ENCODE data around the gene CBFA2T2.

- TF ChIP-seq GATA2 (IDR thresholded peaks at IDR 0.05; ENCODE audit: low read depth, low read length) = no peak
- no peak for TF ChIP-seq GATA3 (IDR thresholded peaks at IDR 0.05; ENCODE audit: low read depth, low read length)
These were observed 134.5 kb downstream of the CBFA2T2 start for GRCh38 chr20:33624399-33624798.
